ENCODE results near the gene FAM13A.

DNA sequence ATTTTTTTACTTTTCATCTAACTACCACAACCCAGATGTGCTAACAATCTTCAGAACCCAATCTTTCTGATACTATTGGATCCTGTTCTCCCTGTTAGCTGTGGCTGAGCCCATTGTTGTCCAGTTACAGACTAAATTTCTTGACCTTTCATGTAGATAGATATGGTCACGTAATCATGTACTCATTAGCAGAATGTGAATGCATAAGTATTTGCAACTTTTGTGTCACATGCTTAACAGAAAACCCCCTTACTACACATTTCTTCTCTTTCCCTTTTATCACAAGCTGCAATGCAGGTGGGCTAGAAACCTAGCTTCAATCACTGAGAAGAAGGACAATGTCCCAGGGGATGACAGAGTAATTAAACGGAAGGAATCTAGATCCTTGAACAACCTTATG, 13.1 kb upstream of the FAM13A start:
- TF ChIP-seq, protein P1, sequence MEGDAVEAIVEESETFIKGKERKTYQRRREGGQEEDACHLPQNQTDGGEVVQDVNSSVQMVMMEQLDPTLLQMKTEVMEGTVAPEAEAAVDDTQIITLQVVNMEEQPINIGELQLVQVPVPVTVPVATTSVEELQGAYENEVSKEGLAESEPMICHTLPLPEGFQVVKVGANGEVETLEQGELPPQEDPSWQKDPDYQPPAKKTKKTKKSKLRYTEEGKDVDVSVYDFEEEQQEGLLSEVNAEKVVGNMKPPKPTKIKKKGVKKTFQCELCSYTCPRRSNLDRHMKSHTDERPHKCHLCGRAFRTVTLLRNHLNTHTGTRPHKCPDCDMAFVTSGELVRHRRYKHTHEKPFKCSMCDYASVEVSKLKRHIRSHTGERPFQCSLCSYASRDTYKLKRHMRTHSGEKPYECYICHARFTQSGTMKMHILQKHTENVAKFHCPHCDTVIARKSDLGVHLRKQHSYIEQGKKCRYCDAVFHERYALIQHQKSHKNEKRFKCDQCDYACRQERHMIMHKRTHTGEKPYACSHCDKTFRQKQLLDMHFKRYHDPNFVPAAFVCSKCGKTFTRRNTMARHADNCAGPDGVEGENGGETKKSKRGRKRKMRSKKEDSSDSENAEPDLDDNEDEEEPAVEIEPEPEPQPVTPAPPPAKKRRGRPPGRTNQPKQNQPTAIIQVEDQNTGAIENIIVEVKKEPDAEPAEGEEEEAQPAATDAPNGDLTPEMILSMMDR (IDR thresholded peaks at IDR 0.05; ENCODE audit: poor library complexity): no peak
- no peak for TF ChIP-seq EZH2 (IDR thresholded peaks at IDR 0.05; ENCODE audit: borderline replicate concordance)

Data from hepatocyte (in vitro differentiated cells).